GM21515 (cell line): Measurements from ENCODE around the gene PI4K2B.
"Not testable (repeated sequence)": the region's sequence is repeated elsewhere in the genome, so short reads cannot be mapped to it uniquely, and the experiment has no call there.

Source experiments
- ATAC-seq: cut with Tn5 transposase; IDR thresholded peaks from one replicate; pipeline ENCODE4 v1.9.1; 2021; ENCODE audit not compliant: unreplicated experiment

The PI4K2B gene

GRCh38 chr4:25240754-25241210, 6.9 kb downstream of the PI4K2B start:
- ATAC-seq: not testable (repeated sequence)

- ATAC-seq: not testable (repeated sequence)
Measured at GRCh38 chr4:25242195-25242594, 8.4 kb downstream of the PI4K2B start.

DNA sequence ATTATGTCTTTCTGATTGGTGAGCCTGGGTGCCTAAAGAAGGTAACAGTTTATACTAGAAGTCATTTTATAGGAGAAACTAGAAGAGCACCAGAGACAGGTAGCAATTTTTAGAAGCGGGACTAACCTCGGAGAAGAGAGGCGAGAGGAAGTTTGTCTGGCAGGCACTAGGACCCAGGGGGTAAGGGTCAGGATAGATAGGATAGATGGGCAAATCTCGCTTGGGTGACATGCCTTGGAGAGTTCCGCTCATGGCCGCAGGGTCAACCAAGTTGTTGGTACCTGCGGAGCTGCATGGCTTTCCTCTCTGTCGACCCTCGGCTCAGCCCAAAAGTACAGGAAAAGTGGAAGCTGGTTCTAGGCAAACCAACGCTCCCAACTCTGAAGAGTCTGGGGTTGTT, 11.3 kb downstream of the PI4K2B start:
- no peak for ATAC-seq

DNA sequence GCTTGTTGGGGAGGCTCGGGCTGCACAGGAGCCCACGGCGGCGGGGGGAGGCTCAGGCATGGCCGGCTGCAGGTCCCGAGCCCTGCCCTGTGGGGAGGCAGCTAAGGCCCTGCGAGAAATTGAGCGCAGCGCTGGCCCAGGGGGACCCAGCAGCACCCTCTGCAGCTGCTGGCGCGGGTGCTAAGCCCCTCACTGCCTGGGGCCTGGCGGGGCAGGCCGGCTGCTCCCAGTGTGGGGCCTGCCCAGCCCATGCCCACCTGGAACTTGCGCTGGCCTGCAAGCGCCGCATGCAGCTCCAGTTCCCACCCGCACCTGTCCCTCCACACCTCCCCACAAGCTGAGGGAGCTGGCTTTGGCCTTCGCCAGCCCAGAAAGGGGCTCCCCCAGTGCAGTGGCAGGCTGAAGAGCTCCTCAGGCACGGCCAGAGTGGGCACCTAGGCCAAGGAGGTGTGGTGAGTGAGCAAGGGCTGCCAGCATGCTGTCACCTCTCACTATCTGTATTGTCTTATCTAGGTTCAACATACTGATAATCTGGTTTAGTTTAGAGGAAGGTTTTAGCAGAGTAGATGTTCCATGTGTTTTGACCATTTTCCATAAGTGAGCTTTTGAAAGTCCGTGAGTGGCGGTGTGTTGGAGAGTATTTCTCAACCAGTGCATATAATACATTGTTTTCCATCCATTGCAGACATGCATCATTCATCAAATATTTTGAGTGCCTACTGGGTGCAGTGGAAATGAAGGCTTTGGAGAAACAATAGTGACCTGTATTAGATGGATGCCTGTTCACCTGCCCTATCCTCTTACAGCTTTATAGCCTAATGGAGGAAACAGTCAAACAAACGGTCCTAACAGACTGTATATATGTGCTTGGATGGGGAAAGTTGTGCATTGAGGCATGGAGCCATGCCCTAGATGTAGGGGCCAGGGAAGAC, 13.1 kb downstream of the PI4K2B start:
- no peak for ATAC-seq

GRCh38 chr4:25248875-25249274, 15.0 kb downstream of the PI4K2B start:
- ATAC-seq: not testable (repeated sequence)

DNA sequence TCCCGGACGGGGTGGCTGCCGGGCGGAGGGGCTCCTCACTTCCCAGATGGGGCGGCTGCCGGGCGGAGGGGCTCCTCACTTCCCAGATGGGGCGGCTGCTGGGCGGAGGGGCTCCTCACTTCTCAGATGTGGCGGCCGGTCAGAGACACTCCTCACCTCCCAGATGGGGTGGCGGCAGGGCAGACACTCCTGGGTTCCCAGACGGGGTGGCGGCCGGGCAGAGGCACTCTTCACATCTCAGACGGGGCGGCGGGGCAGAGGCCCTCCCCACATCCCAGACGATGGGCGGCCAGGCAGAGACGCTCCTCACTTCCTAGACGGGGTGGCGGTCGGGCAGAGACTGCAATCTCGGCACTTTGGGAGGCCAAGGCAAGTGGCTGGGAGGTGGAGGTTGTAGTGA, 15.7 kb downstream of the PI4K2B start:
- ATAC-seq: not testable (repeated sequence)

DNA sequence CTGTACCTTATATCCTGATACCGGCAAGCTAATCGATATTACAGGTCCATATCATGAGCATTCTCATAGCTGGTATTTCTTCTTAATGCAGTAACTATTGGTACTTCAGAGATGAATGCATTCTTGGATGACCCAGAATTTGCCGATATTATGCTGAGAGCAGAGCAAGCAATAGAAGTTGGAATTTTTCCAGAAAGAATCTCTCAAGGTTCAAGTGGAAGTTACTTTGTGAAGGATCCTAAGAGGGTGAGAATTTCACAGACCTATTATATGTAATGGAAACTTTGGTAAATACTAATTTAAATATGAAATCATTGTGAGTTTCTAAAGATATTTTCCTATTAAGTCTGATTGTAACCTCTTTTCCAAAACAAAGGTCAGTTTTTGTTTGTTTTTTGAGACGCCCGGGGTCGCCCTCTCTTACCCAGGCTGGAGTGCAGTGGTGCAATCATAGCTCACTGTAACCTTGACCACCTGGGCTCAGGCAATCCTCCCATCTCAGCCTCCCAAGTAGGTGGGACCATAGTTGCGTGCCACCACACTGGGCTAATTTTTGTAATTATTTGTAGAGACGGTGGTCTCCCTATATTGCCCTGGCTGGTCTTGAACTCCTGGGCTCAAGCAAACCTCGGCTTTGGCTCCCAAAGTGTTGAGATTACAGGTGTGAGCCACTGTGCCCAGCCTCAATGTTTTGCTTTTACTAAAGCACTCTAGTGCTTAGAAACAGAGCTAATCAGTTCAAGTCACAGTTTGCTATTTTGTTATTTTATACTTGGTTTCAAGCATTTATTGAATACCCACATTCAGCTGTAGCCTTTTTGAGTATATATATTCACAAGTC, 18.6 kb downstream of the PI4K2B start:
- no peak for ATAC-seq

DNA sequence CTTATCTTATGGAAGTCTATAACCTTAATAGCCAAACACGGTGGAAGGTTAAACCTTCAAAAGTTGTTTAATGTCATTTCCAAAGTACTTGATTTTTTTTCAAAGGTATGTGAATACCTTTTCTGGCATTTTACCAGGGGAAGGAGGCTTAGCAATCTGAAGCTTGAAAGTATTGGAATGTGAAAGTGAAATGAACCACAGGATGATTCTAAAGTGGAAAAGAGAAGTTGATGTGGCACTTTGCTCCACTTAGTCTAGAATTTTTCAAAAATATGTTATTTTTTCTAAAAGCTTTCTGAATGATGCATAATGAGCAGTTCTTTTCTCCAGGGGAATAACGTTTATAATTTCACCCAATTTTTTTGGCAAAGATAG, 19.2 kb downstream of the PI4K2B start:
- ATAC-seq: no peak

- ATAC-seq: not testable (repeated sequence)
Measured at GRCh38 chr4:25253786-25254185, 20.0 kb downstream of the PI4K2B start.

DNA sequence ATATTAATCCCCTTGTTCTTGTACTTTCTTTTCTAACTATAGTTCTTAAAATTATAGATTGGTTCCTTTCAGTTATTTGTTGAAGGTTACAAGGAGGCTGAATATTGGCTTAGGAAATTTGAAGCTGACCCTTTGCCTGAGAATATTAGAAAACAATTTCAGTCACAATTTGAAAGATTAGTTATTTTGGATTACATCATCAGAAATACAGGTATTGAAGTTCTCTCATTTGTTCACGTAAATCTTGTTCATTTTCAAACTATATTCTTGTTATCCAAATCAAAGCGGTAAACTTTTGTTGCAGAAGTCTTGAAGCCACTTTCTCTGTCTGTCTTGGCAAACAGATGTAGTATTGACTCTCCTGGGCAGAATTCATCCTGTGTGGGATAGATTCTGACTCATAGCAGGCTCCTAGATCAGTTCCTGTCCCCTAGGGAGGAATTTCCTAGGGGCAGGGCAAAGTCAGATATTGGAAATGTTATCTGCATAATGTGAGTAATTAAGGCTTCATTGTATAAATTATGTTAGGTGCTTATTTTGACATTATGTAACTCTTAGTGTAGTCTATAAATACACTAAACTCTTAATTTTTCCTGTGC, 25.2 kb downstream of the PI4K2B start:
- ATAC-seq: no peak

DNA sequence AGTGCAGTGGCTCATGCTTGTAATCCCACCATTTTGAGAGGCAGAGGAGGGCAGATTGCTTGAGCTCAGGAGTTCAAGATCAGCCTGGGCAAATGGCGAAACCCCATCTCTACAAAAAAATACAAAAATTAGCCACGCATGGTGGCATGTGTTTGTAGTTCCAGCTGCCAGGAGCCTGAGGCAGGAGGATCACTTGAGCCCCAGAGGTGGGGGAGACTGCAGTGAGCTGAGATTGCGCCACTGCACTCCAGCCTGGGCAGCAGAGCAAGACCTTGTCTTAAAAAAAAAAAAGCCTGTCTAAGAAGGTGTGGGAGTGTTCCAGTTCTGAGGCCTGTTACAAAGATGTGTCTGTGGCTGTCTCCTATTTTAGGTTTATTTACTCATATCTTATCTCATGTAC, 38.0 kb downstream of the PI4K2B start:
- ATAC-seq: no peak

DNA sequence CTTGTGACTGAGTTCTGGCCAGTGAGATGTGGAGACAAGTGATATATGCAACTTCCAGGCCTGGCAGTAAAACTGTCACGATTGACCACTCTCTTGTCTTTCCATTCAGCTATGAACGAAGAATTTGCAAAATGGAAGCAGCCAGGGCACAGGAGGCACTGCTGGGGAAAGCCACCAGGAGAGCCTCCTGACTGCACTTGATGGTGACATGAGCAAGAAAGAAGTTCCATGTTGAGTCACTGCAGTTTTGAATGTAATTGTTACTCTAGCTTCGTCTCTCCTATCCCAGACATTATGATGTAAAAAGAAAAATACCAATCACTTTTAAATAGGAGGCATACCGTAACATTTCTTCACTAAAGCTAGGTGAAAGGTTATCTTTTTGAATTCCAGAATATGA, 46.4 kb downstream of the PI4K2B start:
- no peak for ATAC-seq

DNA sequence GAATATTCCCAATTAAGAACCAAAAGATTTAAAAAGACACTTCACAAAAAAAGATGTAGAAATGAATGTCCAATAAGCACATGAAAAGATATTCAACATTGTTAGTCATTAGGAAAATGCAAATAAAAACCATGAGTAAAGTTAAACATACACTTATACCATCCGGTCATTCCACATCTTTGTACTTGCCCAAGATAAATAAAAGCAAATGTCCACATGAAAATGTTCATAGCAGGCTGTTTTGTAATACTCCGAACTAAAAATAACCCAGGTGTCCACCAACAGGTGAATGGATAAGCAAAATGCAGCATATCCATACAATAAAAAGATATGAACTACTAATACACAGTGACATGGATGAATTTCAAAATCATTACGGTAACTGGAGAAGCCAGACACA, 50.1 kb downstream of the PI4K2B start:
- no peak for ATAC-seq

DNA sequence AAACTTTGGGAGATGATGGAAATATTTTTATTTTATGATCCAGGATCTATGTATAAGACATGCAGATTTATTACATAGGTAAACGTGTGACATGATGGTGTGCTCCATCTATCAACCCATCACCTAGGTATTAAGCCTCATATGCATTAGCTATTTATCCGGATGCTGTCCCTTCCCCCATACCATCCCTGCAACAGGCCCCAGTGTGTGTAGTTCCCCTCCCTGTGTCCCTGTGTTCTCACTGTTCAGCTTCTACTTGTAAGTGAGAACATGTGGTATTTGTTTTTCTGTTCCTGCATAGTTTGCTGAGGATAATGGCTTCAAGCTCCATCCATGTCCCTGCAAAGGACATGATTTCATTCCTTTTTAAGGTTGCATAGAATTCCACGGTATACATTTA, 50.6 kb downstream of the PI4K2B start:
- ATAC-seq: no peak

GRCh38 chr4:25290490-25291067, 56.7 kb downstream of the PI4K2B start:
- no peak for ATAC-seq

GRCh38 chr4:25291158-25291733, 57.4 kb downstream of the PI4K2B start:
- ATAC-seq: no peak

- no peak for ATAC-seq
Measured at GRCh38 chr4:25297528-25298242, 63.9 kb downstream of the PI4K2B start.

DNA sequence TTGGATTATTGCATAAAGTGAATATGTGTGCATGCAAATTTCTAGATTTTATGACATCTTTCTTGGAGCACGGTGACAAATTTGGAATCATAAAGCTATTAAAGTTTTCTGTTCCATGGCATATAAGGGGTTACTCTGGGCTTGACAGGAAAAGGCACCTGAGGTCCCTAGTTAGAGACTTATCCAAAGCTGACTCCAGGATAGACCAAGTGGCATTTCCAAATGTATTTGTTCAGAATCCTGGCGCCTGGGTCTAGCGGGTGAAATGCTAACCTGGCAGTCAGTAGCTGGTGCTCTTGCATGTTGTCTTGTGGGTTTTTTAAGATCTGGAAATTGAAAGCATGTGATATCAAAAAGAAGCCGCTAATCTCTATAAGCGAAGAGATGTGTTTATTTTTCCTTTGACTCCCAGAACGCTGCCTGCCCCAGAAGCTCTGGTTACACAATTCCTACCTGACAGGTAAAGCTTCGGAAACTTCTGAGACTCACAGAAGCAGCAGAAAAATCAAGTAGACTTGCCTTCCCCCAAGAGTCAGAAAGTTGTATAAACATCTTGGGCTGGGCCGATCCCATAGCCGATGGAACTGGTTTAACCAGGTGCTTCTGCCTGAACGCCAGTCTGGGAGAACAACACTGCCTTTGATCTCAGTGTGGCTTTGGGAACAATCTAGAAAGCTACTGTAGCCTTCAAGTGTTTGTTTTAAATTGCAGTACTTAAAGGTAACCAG, 65.8 kb downstream of the PI4K2B start:
- no peak for ATAC-seq

- ATAC-seq: no peak
Measured at GRCh38 chr4:25301471-25301870, 67.6 kb downstream of the PI4K2B start.
